WTC11 (cell line): ENCODE measurements around the gene CYB561D1. TPM values are rescaled to one million over a fixed set of nuclear protein-coding genes. Genes with fewer than 3 reads are reported as not detected.

Source experiments
- ATAC-seq: fragments of 200-7000 bp; cut with Tn5 transposase; 2 replicates; pipeline ENCODE4 v1.10.0; 2021; ENCODE audit warnings: mild to moderate bottlenecking, moderate library complexity
- CTCF ChIA-PET: fragments of 300-600 bp; sonication (Branson Sonifier 250); formaldehyde crosslinking; loops from one replicate; lab custom pipeline; 2021; ENCODE audit warnings: antibody characterized with exemption; lab: Charles Lee
- POLR2A ChIA-PET: fragments of 350-600 bp; sonication (Branson Sonifier 250); formaldehyde crosslinking; loops from one replicate; lab custom pipeline; 2021; ENCODE audit warnings: antibody characterized with exemption; lab: Charles Lee
- DNase-seq: peaks from one replicate; pipeline ENCODE4 v3.0.0; 2021; ENCODE audit warnings: low spot score
- H3K27ac Mint-ChIP-seq: 2 replicates; pipeline ENCODE4 v1.8.0; 2021; ENCODE audit warnings: mixed read lengths
- H3K27me3 Mint-ChIP-seq: 2 replicates; pipeline ENCODE4 v1.8.0; 2021; ENCODE audit warnings: low read depth, mild to moderate bottlenecking, moderate library complexity, mixed read lengths
- H3K36me3 Mint-ChIP-seq: 2 replicates; pipeline ENCODE4 v1.8.0; 2021; ENCODE audit warnings: mixed read lengths
- H3K4me1 Mint-ChIP-seq: 2 replicates; pipeline ENCODE4 v1.8.0; 2022; ENCODE audit warnings: mixed read lengths
- H3K4me3 Mint-ChIP-seq: 2 replicates; pipeline ENCODE4 v1.8.0; 2021; ENCODE audit warnings: mild to moderate bottlenecking, moderate library complexity, mixed read lengths
- H3K9me3 Mint-ChIP-seq: 2 replicates; pipeline ENCODE4 v1.8.0; 2021; ENCODE audit warnings: mixed read lengths
- CREB1 ChIP-seq: sonication (generic); formaldehyde crosslinking; IDR thresholded peaks from 2 replicates; pipeline ENCODE4 v1.8.0; 2023; ENCODE audit warnings: mild to moderate bottlenecking, missing genetic modification reagents
- CREM ChIP-seq: sonication (generic); formaldehyde crosslinking; IDR thresholded peaks from 2 replicates; pipeline ENCODE4 v1.8.1; 2022; ENCODE audit warnings: mild to moderate bottlenecking, missing genetic modification reagents, moderate library complexity
- CTCF ChIP-seq: fragments of 200-600 bp; IDR thresholded peaks from 2 replicates; pipeline ENCODE4 v1.8.0; 2022; ENCODE audit warnings: antibody characterized with exemption
- FOXJ3 ChIP-seq: sonication (generic); formaldehyde crosslinking; IDR thresholded peaks from 2 replicates; pipeline ENCODE4 v1.9.0; 2021; ENCODE audit warnings: missing genetic modification reagents, mild to moderate bottlenecking, borderline replicate concordance
- FOXP4 ChIP-seq: sonication (generic); formaldehyde crosslinking; IDR thresholded peaks from 2 replicates; pipeline ENCODE4 v1.8.0; 2022; ENCODE audit warnings: mild to moderate bottlenecking, missing genetic modification reagents
- HMGA2 ChIP-seq: fragments of 250-450 bp; sonication (Bioruptor Pico); IDR thresholded peaks from 2 replicates; pipeline ENCODE4 v1.4.0; 2021; ENCODE audit warnings: mild to moderate bottlenecking, moderate library complexity
- JUN ChIP-seq: sonication (generic); formaldehyde crosslinking; IDR thresholded peaks from 2 replicates; pipeline ENCODE4 v1.8.0; 2023; ENCODE audit warnings: mild to moderate bottlenecking, missing genetic modification reagents
- MXD4 ChIP-seq: fragments of 250-450 bp; sonication (Bioruptor Pico); IDR thresholded peaks from 2 replicates; pipeline ENCODE4 v1.8.0; 2021; ENCODE audit warnings: mild to moderate bottlenecking, moderate library complexity, borderline replicate concordance
- NR2C2 ChIP-seq: sonication (generic); formaldehyde crosslinking; IDR thresholded peaks from 2 replicates; pipeline ENCODE4 v1.8.0; 2022; ENCODE audit warnings: mild to moderate bottlenecking, missing genetic modification reagents
- RELA ChIP-seq: sonication (generic); formaldehyde crosslinking; IDR thresholded peaks from 2 replicates; pipeline ENCODE4 v1.8.1; 2022; ENCODE audit warnings: missing genetic modification reagents, mild to moderate bottlenecking, borderline replicate concordance
- RORB ChIP-seq: fragments of 250-450 bp; sonication (Bioruptor Pico); IDR thresholded peaks from 2 replicates; pipeline ENCODE4 v1.9.0; 2021; ENCODE audit warnings: mild to moderate bottlenecking
- SMAD3 ChIP-seq: sonication (generic); formaldehyde crosslinking; IDR thresholded peaks from 2 replicates; pipeline ENCODE4 v1.8.0; 2022; ENCODE audit warnings: missing genetic modification reagents, mild to moderate bottlenecking, borderline replicate concordance
- STAT6 ChIP-seq: sonication (generic); formaldehyde crosslinking; conservative IDR thresholded peaks from 2 replicates; pipeline ENCODE4 v1.8.1; 2023; ENCODE audit warnings: mild to moderate bottlenecking, low read depth, missing genetic modification reagents, moderate library complexity
- USF2 ChIP-seq: sonication (generic); formaldehyde crosslinking; IDR thresholded peaks from 2 replicates; pipeline ENCODE4 v1.8.1; 2023; ENCODE audit warnings: mild to moderate bottlenecking, missing genetic modification reagents, moderate library complexity
- ZMAT4 ChIP-seq: fragments of 250-450 bp; sonication (Bioruptor Pico); IDR thresholded peaks from 2 replicates; pipeline ENCODE4 v1.9.0; 2021; ENCODE audit warnings: mild to moderate bottlenecking
- ZNF219 ChIP-seq: sonication (generic); formaldehyde crosslinking; IDR thresholded peaks from 2 replicates; pipeline ENCODE4 v1.8.0; 2023; ENCODE audit warnings: missing genetic modification reagents, mild to moderate bottlenecking, borderline replicate concordance
- ZNF396 ChIP-seq: fragments of 250-450 bp; sonication (Bioruptor Pico); IDR thresholded peaks from 2 replicates; pipeline ENCODE4 v1.8.0; 2021; ENCODE audit warnings: mild to moderate bottlenecking, moderate library complexity, borderline replicate concordance
- total RNA-seq: library from RNA; stranded (reverse); gene quantifications from 3 replicates; pipeline ENCODE4 v1.2.3, GENCODE V29; 2021

CYB561D1 gene
- total RNA-seq, 1 experiment from 2014 or later: 6.7 TPM

GRCh38 chr1:109499081-109499480, 5.2 kb downstream of the CYB561D1 start:
- no peak overlapping the region for H3K4me3 Mint-ChIP-seq
- no peaks in the 10 kb centered on the region for H3K36me3 Mint-ChIP-seq
- no peak for TF ChIP-seq USF2 (CRISPR knock-in tag)
- no peak overlapping the region for H3K27ac Mint-ChIP-seq
- DNase-seq (no peak), ATAC-seq (no peak)
- ChIA-PET CTCF (interaction anchor here (0.7 to 13.8 kb wide), 17 partner anchors 9 to 141 kb away, joined by 3 to 740 read pairs (median 6); partner anchors contain the start of genes AMIGO1, ATXN7L2, GNAI3 and GPR61), POLR2A (no interaction called here)
- no peaks in the 10 kb centered on the region for H3K9me3 Mint-ChIP-seq
- peaks cover 32% of the 10 kb centered on the region for H3K4me1 Mint-ChIP-seq
- no peaks in the 10 kb centered on the region for H3K27me3 Mint-ChIP-seq

GRCh38 chr1:109499661-109500536, 6.0 kb downstream of the CYB561D1 start:
- peaks cover 28% of the 10 kb centered on the region for H3K4me1 Mint-ChIP-seq
- DNase-seq: peak; percentile 89
- POLR2A ChIA-PET: interaction anchor here (1.0 kb wide), 1 partner anchor 32 kb away, joined by 3 read pairs; no protein-coding TSS in a partner anchor
- CTCF ChIA-PET: interaction anchor here (0.6 to 13.8 kb wide), 25 partner anchors 8 to 884 kb away, joined by 3 to 740 read pairs (median 5); partner anchors contain the start of genes AMIGO1, GPR61, PSRC1 and SORT1
- peak; percentile 77 for ATAC-seq
- peak; percentile 40; the same call in 1 of the 2 replicates for TF ChIP-seq CTCF
- no peak for TF ChIP-seq FOXJ3
- H3K9me3 Mint-ChIP-seq: no peaks in the 10 kb centered on the region
- H3K27ac Mint-ChIP-seq: 0 out of 2 replicates have a peak overlapping the region, but pooled peaks have one; percentile 23
- H3K27me3 Mint-ChIP-seq: no peaks in the 10 kb centered on the region
- no peaks in the 10 kb centered on the region for H3K36me3 Mint-ChIP-seq
- no peak overlapping the region for H3K4me3 Mint-ChIP-seq

GRCh38 chr1:109500941-109501381, 7.1 kb downstream of the CYB561D1 start:
- Mint-ChIP-seq H3K9me3 (no peaks in the 10 kb centered on the region), H3K36me3 (no peaks in the 10 kb centered on the region), H3K4me1 (peaks cover 28% of the 10 kb centered on the region), H3K27me3 (peaks cover under 1% of the 10 kb centered on the region; the same call in 1 of the 2 replicates), H3K27ac (no peak overlapping the region), H3K4me3 (no peak overlapping the region)
- no peak for ATAC-seq
- DNase-seq: no peak
- POLR2A ChIA-PET: no interaction called here
- CTCF ChIA-PET: interaction anchor here (0.7 to 13.8 kb wide), 7 partner anchors 7 to 809 kb away, joined by 3 to 740 read pairs (median 10); partner anchors contain the start of genes AMIGO1, GPR61 and SORT1
- TF ChIP-seq STAT6 (CRISPR knock-in tag): no peak
- no peak for TF ChIP-seq JUN (CRISPR knock-in tag)
- no peak for TF ChIP-seq NR2C2
- no peak for TF ChIP-seq ZNF396 (CRISPR knock-in tag)
- TF ChIP-seq RELA (CRISPR knock-in tag): no peak
- no peak for TF ChIP-seq CREM (CRISPR knock-in tag)
- no peak for TF ChIP-seq HMGA2
- TF ChIP-seq ZMAT4 (CRISPR knock-in tag): no peak
- no peak for TF ChIP-seq ZNF219
- TF ChIP-seq MXD4 (CRISPR knock-in tag): no peak
- no peak for TF ChIP-seq RORB
- TF ChIP-seq CREB1: no peak
- TF ChIP-seq FOXP4 (CRISPR knock-in tag): no peak
- no peak for TF ChIP-seq SMAD3 (CRISPR knock-in tag)
